Adipocyte (in vitro differentiated cells): Measurements from ENCODE around the gene QSOX2.

Experiments used
- DNase-seq: peaks from one replicate; pipeline ENCODE4 v3.0.0-alpha.2; 2015; ENCODE audit warnings: low read depth
- H3K27me3 ChIP-seq: replicated peaks from 2 replicates; pipeline ENCODE4 v1.7.0; 2013; ENCODE audit warnings: mild to moderate bottlenecking, low read length, moderate library complexity; ENCODE audit not compliant: control insufficient read depth, insufficient read depth
- H3K36me3 ChIP-seq: 2 replicates; pipeline ENCODE4 v1.7.0; 2013; ENCODE audit warnings: low read length, mild to moderate bottlenecking, moderate library complexity; ENCODE audit not compliant: control insufficient read depth, insufficient read depth, severe bottlenecking
- H3K4me1 ChIP-seq: 2 replicates; pipeline ENCODE4 v1.7.0; 2013; ENCODE audit warnings: mild to moderate bottlenecking, low read length, moderate library complexity; ENCODE audit not compliant: control insufficient read depth, insufficient read depth
- H3K4me3 ChIP-seq: 2 replicates; pipeline ENCODE4 v1.7.0; 2013; ENCODE audit warnings: mild to moderate bottlenecking, low read length, moderate library complexity
- H3K9ac ChIP-seq: 2 replicates; pipeline ENCODE4 v1.7.0; 2013; ENCODE audit warnings: mild to moderate bottlenecking, low read length, moderate library complexity
- H3K9me3 ChIP-seq: 2 replicates; pipeline ENCODE4 v1.7.0; 2013; ENCODE audit warnings: mild to moderate bottlenecking, low read length, moderate library complexity; ENCODE audit not compliant: control insufficient read depth

Gene QSOX2

GRCh38 chr9:136175616-136176197, 69.9 kb downstream of the QSOX2 start:
- no peak for DNase-seq
- Histone ChIP-seq H3K4me1 (no peaks in the 10 kb centered on the region), H3K4me3 (no peak overlapping the region), H3K36me3 (no peaks in the 10 kb centered on the region), H3K9me3 (no peaks in the 10 kb centered on the region), H3K9ac (no peak overlapping the region), H3K27me3 (peaks cover 31% of the 10 kb centered on the region)

DNA sequence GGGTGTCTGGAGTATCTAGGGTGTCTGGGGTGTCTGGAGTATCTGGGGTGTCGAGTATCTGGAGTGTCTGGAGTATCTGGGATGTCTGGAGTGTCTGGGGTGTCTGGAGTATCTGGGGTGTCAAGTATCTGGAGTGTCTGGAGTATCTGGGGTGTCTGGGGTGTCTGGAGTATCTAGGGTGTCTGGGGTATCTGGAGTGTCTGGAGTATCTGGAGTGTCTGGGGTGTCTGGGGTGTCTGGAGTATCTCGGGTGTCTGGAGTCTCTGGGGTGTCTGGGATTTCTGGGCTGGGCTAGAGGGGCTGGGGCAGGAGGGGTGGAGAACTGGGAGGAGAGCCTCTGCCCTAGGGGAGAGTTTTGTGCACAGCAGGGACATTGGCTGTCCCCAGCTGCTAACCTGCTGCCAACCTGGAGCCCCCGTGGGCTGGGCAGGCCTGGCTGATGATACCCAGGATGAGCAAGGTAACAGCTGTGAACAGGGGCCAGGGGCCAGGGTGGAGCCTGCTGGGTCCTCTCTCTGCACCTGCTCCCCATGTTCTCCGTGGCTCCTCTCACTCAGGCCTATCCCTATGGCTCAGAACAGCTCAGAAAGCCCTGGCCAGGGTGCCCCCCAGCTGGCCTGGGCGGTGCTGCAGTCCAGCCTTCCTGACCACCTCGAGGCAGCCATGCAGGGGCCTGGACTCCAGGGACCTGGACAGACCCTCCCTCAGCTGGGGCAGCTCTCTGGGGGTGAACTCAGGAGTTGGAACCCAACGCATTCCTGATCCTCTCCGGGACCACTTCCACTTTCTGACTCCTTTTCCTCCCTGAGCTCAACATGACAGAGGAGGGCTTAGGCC, 70.6 kb downstream of the QSOX2 start:
- Histone ChIP-seq H3K27me3 (peaks cover 38% of the 10 kb centered on the region), H3K36me3 (no peaks in the 10 kb centered on the region), H3K9ac (no peak overlapping the region), H3K4me1 (no peaks in the 10 kb centered on the region), H3K9me3 (no peaks in the 10 kb centered on the region), H3K4me3 (no peak overlapping the region)
- DNase-seq = no peak

DNA sequence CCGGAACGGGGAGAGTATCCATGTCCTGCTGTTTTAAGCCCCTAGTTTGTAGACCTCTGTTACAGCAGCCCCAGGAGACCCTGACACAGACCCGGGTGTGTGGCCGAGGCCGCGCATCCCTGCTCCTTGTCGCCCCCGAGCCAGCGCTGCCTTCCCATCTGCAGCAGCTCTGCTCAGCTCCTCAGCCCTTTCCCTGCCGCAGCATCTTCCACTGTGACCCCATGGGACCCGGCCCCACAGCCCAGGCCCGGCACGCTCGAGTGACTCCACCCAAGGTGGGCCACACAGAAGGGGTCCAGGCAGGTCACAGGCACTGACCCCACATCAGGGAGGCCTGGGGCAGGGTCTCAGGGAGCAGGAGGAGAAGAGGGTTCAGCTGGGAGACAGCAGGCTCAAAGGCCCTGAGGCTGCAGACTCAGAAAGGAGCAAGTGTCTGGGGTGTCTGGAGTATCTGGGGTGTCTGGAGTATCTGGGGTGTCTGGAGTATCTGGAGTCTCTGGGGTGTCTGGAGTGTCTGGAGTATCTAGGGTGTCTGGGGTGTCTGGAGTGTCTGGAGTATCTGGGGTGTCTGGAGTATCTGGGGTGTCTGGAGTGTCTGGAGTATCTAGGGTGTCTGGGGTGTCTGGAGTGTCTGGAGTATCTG, 71.8 kb downstream of the QSOX2 start:
- no peaks in the 10 kb centered on the region for H3K4me1 ChIP-seq
- no peaks in the 10 kb centered on the region for H3K9me3 ChIP-seq
- H3K36me3 ChIP-seq = no peaks in the 10 kb centered on the region
- H3K4me3 ChIP-seq = no peak overlapping the region
- peaks cover 49% of the 10 kb centered on the region for H3K27me3 ChIP-seq
- H3K9ac ChIP-seq = no peak overlapping the region
- DNase-seq = no peak

DNA sequence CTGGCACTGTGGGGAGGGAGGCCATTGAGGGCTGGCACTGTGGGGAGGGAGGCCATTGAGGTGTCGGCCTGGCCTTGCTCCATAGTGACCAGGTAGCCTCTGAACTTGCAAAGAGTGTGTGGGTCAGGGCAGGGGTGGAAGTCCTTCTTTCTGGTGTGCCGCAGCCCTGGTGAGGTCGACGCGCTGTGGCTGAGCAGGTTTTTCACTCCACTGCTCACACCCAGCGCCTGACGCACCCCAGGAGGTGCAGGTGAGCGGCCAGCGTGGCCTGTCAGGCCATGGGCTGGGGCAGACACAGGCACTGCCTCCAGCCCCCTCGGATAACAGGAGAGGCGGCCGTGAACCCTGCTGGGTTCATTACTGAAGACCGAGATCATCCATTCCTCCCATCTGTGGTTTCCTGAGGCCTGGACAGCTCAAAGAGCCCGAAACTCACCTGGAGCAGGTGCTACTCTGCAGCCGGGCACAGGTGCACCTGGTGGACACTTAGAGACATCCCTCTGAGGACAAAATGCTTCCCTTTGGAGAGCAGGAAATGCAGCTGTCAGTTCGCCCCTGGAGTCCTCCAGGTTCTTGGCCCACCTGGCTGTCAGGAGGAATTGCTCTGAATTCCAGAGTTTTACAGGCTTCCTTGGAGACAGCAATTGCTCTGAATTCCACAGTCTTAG, 73.1 kb downstream of the QSOX2 start:
- no peaks in the 10 kb centered on the region for H3K9me3 ChIP-seq
- peaks cover 56% of the 10 kb centered on the region for H3K27me3 ChIP-seq
- no peak overlapping the region for H3K4me3 ChIP-seq
- H3K36me3 ChIP-seq = no peaks in the 10 kb centered on the region
- no peak overlapping the region for H3K9ac ChIP-seq
- no peak for DNase-seq
- no peaks in the 10 kb centered on the region for H3K4me1 ChIP-seq

DNA sequence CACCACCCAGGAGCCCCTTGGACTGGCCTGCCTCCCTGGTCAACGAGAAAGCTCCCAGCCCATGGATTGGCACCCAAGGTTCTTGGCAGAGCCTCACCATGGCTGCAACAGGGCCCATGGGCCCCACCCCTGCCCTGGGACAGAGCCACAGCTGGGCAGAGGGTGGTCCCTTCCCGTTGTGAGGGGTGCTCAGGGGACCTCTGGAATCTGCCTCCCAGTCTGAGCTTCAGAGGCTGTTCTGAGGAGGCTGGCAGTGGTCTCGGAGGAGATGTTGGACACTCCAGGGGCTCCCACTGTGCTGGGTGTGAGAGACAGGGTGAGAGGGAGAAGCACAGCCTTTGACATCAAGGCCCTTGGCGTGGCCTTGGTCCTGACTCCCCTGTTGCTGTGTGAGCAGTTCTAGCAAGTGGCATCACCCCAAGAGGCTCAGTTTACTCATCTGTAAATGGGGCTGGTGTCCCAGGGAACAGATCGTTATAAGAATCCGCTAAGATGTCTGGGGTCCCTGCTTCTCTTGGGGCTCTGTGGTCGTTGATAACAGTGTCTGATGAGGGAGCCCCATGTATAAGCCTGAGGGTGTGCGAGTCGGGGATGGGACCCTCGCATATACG, 73.7 kb downstream of the QSOX2 start:
- H3K9ac ChIP-seq = no peak overlapping the region
- H3K4me1 ChIP-seq = no peaks in the 10 kb centered on the region
- H3K36me3 ChIP-seq = no peaks in the 10 kb centered on the region
- DNase-seq = no peak
- peaks cover 56% of the 10 kb centered on the region for H3K27me3 ChIP-seq
- no peak overlapping the region for H3K4me3 ChIP-seq
- H3K9me3 ChIP-seq = no peaks in the 10 kb centered on the region

GRCh38 chr9:136171009-136171800, 74.4 kb downstream of the QSOX2 start:
- H3K36me3 ChIP-seq = no peaks in the 10 kb centered on the region
- H3K4me3 ChIP-seq = no peak overlapping the region
- no peaks in the 10 kb centered on the region for H3K4me1 ChIP-seq
- H3K9ac ChIP-seq = no peak overlapping the region
- peaks cover 60% of the 10 kb centered on the region for H3K27me3 ChIP-seq
- peaks cover 6% of the 10 kb centered on the region for H3K9me3 ChIP-seq
- DNase-seq = peak; percentile 34

DNA sequence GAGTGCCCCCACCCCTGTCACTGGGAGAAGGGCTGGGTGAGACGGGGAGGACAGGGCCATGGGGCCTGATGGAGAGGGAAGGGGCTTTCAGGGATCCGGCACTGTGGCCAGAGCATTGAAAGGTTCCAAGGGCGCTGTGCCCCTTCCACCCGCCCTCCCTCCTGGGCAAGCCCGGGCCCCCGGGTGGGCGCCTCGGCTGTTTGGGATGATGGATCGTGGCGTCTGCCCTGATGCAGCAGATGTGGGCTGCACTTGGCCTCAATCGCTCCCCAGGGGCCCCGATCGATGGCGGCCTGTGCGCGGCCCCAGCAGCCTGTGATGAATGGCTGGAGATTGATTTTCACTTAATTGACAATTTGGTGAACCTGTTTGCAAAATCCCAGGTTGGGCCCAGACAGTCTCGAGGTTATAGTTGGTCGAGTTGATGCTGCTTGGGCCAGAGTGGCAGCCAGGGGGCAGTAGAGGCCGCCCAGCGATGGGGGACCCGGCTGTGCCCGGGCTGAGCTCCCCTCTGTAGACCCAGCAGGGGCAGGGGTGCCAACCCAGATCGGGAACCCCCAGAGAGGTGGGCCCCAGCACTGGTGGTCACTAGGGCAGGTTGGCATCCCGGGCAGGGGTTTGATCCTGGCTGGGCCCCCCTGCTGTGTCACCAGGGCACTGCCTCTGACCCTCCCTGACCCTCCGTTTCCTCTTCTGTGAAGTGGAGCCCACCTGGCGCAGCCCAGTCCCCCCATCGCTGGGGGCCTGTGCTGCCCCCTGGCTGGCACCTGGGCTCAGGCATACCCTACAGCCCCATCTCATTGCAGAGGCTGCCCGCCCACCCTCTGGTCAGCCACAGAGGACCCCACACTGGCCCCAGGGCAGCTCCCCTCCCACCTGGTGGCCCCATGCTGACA, 75.4 kb downstream of the QSOX2 start:
- H3K4me3 ChIP-seq = no peak overlapping the region
- H3K4me1 ChIP-seq = no peaks in the 10 kb centered on the region
- H3K9ac ChIP-seq = no peak overlapping the region
- H3K9me3 ChIP-seq = peaks cover 14% of the 10 kb centered on the region
- peak; percentile 42 for DNase-seq
- H3K27me3 ChIP-seq = peaks cover 62% of the 10 kb centered on the region
- no peaks in the 10 kb centered on the region for H3K36me3 ChIP-seq

DNA sequence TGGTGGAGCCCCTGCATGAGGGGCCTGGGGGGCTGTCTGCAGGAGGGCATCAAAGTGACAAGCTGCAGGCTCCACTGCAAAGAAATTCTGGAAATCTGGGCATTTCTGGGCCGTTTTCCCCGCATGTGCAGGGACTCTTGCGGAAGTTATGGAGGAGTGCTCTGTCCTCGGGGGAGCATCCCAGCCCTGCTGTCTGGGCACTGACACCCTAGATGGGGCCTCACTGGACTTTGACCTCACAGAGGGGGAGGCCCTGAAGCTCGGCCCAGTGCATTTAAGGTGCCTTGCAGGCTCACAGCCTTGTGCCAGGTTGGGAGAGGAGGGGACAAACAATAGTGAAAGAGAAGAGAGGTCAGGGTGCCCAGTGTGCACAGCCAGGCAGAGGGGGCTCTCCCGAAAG, 76.1 kb downstream of the QSOX2 start:
- H3K4me1 ChIP-seq = no peaks in the 10 kb centered on the region
- DNase-seq = no peak
- H3K4me3 ChIP-seq = no peak overlapping the region
- no peak overlapping the region for H3K9ac ChIP-seq
- peaks cover 63% of the 10 kb centered on the region for H3K27me3 ChIP-seq
- H3K36me3 ChIP-seq = no peaks in the 10 kb centered on the region
- peaks cover 14% of the 10 kb centered on the region for H3K9me3 ChIP-seq

DNA sequence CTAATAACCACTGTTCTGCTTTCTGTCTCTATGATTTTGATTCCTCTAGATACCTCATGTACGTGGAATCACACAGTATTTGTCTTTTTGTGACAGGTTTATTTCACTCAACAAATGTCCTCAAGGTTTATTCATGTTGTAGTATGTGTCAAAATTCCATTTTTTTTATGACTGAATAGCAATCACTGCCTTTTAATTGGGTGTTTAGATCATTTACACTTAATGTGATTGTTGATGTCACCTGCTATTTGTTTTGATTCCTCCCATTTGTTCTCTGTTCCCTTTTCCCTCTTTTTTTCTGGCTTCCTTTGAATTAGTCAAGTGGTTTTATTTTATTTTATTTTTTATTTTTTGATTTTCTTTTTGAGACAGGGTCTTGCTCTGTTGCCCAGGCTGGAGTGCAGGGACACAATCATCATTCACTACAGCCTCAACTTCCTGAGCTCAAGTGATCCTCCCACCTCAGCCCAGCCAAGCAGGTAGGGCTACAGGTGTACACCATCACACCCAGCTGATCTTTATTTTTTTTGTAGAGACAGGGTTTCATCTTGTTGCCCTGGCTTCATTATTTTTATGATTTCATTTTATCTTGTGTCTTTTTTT, 82.3 kb downstream of the QSOX2 start:
- H3K27me3 ChIP-seq = peaks cover 31% of the 10 kb centered on the region
- DNase-seq = no peak

More for the DNA sequence above, 82.3 kb downstream of the QSOX2 start:
- H3K9me3 ChIP-seq = peaks cover 24% of the 10 kb centered on the region
- H3K9ac ChIP-seq = no peak overlapping the region
- H3K36me3 ChIP-seq = no peaks in the 10 kb centered on the region
- no peaks in the 10 kb centered on the region for H3K4me1 ChIP-seq
- H3K4me3 ChIP-seq = no peak overlapping the region
